IgD-negative memory B cell (primary cell): ENCODE results near the gene POU5F2. TPM values are rescaled to one million over a fixed set of nuclear protein-coding genes. Genes with fewer than 3 reads are reported as not detected.

Experiments used
- H3K27ac Mint-ChIP-seq, 3 donors: one replicate each; pipeline ENCODE4 v1.8.0; 2020 to 2022; ENCODE audit warnings: mild to moderate bottlenecking in 3 of 3, mixed read lengths in 3 of 3, moderate library complexity in 1 of 3
- H3K27me3 Mint-ChIP-seq: one replicate; pipeline ENCODE4 v1.8.0; 2021; ENCODE audit warnings: mixed read lengths
- H3K36me3 Mint-ChIP-seq: one replicate; pipeline ENCODE4 v1.8.0; 2020; ENCODE audit warnings: mild to moderate bottlenecking, mixed read lengths
- H3K4me1 Mint-ChIP-seq, 3 donors: one replicate each; pipeline ENCODE4 v1.8.0; 2020 to 2022; ENCODE audit warnings: mixed read lengths in 3 of 3, mild to moderate bottlenecking in 1 of 3
- H3K4me3 Mint-ChIP-seq, 4 donors: one replicate each; pipeline ENCODE4 v1.8.0; 2020 to 2022; ENCODE audit warnings: mild to moderate bottlenecking in 4 of 4, mixed read lengths in 4 of 4, moderate library complexity in 3 of 4
- H3K9me3 Mint-ChIP-seq, 3 donors: one replicate each; pipeline ENCODE4 v1.8.0; 2020 to 2021; ENCODE audit warnings: mixed read lengths in 3 of 3, mild to moderate bottlenecking in 1 of 3
- polyA plus RNA-seq: library from polyadenylated mRNA; unstranded; fragments of 300-500 nt; fragmentation: Illumina TruSeq; gene quantifications from one replicate; pipeline ENCODE4 v1.2.3, GENCODE V29; 2021

The POU5F2 gene
- 0.08 TPM for polyA plus RNA-seq

DNA sequence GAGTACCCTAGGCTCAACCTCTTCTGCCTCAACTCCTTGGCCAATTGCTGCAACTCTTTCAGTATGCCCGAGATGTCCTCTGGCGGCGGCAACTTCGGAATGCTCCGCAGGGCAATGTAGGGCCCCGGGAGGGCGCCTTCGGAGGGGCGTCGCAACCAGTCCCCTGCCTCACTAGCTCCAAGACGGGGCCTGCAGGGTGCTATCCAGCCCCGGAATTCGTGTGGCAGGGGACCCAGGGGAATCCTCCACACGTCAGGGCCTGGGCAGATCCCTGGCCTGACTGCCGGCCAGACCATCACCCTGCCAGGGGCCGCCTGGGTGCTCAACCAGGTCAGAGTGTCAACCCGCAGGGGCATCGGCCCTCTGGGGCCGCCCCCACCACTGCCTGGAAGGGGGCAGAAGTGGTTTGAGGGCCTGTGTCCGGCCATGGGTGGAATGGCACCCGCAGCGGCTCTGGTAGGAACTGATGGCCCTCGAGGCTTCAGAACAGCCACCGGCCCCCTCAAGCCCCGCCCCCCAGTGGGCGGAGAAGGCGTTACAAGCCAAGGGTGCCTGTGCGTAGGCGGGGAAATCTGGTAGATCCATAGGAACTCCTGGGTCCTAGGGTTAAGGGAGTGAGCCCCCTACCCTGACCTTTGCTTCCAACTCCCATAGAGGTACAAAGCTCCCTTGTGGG lies at the start of gene POU5F2:
POU5F2 (minus strand) TSS at position 465 of the 676 bp plus-strand sequence; CDS start at position 428, 37 bp downstream.
- Mint-ChIP-seq H3K4me3 (no peak within 1 kb of the TSS), H3K4me1 (no peaks in the 10 kb centered on the region), H3K27me3 (no peaks in the 10 kb centered on the region)

DNA sequence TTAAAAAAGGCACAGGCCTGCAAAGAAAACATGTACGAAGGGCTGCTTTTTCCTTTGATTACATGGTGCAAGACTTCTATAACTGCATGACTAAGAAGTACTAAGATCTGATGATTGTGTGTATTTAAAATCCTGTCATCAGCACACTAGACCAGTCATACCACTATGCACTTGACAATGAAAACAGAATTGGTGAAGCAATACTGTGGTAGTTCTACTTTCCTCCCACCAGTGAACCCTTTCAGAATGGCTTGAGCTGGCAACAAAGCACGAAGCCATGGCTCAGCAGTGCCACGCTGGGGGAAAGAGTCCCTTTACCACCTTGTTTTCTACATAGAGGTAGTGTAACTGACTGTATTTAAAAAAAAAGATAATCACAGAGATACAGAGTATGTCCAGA lies 49.0 kb upstream of the POU5F2 start:
- Mint-ChIP-seq H3K9me3 (no peaks in the 10 kb centered on the region), H3K4me1 (peaks cover 0 to 1% (median 0%) of the 10 kb centered on the region in 3 donors), H3K27ac (peak overlapping the region in 1 of 3 donors; percentile 11), H3K36me3 (peaks cover 2% of the 10 kb centered on the region), H3K4me3 (no peak overlapping the region), H3K27me3 (no peaks in the 10 kb centered on the region)

More for the DNA sequence above, at the start of gene POU5F2:
- Mint-ChIP-seq H3K27ac (no peak within 1 kb of the TSS), H3K9me3 (peaks cover 3 to 4% (median 3%) of the 10 kb centered on the region in 3 donors), H3K36me3 (peaks cover 24% of the 10 kb centered on the region)

DNA sequence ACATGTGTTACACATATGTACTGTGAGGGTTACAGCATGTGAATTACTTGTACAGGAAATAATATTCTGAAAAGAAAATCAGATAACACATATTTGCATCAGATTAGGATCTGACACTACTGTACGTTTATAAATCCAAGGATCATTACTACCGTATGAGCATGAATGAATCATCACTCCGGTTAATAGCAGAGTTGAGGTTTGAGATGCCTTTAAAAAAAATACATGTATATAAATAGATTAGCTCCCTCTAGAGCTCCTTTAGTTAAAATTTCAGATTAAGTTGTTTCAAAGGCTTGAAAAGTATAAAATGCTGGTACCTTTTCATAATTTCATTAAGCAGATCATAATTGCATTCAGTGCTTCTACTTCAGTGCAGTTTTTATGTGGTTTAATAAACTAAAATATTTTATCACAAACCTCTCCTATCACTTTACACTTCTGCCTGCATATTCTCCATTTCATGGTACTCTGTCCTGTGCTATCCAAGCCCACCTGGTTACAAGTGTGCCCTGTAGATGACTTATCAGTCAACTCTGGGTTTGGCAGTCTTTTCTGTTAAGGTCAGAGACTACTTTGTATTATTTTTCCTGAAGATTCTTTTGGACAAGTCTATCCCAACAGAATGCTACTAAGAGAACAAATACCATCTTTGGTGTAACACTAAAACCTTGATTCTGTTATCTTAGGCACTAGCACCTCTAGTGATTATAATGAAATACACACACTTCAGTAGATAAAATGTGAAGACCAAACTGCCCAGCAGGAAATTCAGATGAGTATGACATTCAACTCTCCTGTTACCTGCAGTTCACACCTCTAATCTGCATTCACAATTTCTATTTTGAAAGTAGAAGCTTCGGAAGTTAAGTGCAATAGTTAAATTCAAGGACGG lies 48.0 kb upstream of the POU5F2 start:
- H3K27ac Mint-ChIP-seq, result no peak overlapping the region
- no peaks in the 10 kb centered on the region for H3K27me3 Mint-ChIP-seq
- H3K9me3 Mint-ChIP-seq, result no peaks in the 10 kb centered on the region
- H3K4me3 Mint-ChIP-seq, result no peak overlapping the region
- H3K4me1 Mint-ChIP-seq, result no peaks in the 10 kb centered on the region
- peaks cover 1% of the 10 kb centered on the region for H3K36me3 Mint-ChIP-seq

- Mint-ChIP-seq H3K27me3 (no peaks in the 10 kb centered on the region), H3K4me3 (no peak overlapping the region), H3K9me3 (no peaks in the 10 kb centered on the region), H3K36me3 (peaks cover 4% of the 10 kb centered on the region), H3K4me1 (no peaks in the 10 kb centered on the region), H3K27ac (peak overlapping the region in 1 of 3 donors; percentile 10)
These were observed 46.2 kb upstream of the POU5F2 start for GRCh38 chr5:93787598-93787997.

- no peak overlapping the region for H3K27ac Mint-ChIP-seq
- H3K9me3 Mint-ChIP-seq, result no peaks in the 10 kb centered on the region
- no peaks in the 10 kb centered on the region for H3K27me3 Mint-ChIP-seq
- H3K4me1 Mint-ChIP-seq, result no peaks in the 10 kb centered on the region
- H3K36me3 Mint-ChIP-seq, result peaks cover 12% of the 10 kb centered on the region
- H3K4me3 Mint-ChIP-seq, result no peak overlapping the region
These were observed 44.1 kb upstream of the POU5F2 start for GRCh38 chr5:93785475-93785874.

DNA sequence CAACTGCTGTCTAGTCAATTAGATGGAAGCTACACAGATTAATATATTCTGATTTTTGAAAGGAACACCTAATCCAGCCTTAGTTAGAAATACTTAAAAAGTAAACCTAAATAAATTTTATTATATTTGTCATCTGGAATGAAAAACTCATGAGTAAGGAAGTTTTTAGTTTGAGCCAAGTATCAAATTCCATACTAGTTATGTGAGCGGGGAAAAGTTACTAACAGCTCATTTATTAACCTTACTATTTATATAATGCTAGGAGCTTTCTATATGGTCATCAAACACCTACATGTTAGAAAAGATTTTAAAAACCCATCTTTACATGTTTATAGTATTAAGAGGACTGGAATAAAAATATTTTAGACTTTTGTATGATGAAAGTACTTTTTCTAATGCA lies 41.6 kb upstream of the POU5F2 start:
- no peaks in the 10 kb centered on the region for H3K27me3 Mint-ChIP-seq
- H3K27ac Mint-ChIP-seq, result no peak overlapping the region
- H3K9me3 Mint-ChIP-seq, result no peaks in the 10 kb centered on the region
- no peak overlapping the region for H3K4me3 Mint-ChIP-seq
- peaks cover 13% of the 10 kb centered on the region for H3K36me3 Mint-ChIP-seq
- no peaks in the 10 kb centered on the region for H3K4me1 Mint-ChIP-seq

GRCh38 chr5:93777620-93778019 lies 36.2 kb upstream of the POU5F2 start:
- Mint-ChIP-seq H3K36me3 (peaks cover 36% of the 10 kb centered on the region), H3K27ac (no peak overlapping the region), H3K9me3 (peaks cover 0 to 3% (median 2%) of the 10 kb centered on the region in 3 donors), H3K4me3 (no peak overlapping the region), H3K4me1 (no peaks in the 10 kb centered on the region), H3K27me3 (no peaks in the 10 kb centered on the region)

- H3K27me3 Mint-ChIP-seq, result no peaks in the 10 kb centered on the region
- no peak overlapping the region for H3K4me3 Mint-ChIP-seq
- peaks cover 18% of the 10 kb centered on the region for H3K36me3 Mint-ChIP-seq
- peaks cover 0 to 5% (median 4%) of the 10 kb centered on the region in 3 donors for H3K4me1 Mint-ChIP-seq
- H3K9me3 Mint-ChIP-seq, result peaks cover 2 to 13% (median 5%) of the 10 kb centered on the region in 3 donors
- no peak overlapping the region for H3K27ac Mint-ChIP-seq
These were observed 15.0 kb upstream of the POU5F2 start for GRCh38 chr5:93756372-93756771.

DNA sequence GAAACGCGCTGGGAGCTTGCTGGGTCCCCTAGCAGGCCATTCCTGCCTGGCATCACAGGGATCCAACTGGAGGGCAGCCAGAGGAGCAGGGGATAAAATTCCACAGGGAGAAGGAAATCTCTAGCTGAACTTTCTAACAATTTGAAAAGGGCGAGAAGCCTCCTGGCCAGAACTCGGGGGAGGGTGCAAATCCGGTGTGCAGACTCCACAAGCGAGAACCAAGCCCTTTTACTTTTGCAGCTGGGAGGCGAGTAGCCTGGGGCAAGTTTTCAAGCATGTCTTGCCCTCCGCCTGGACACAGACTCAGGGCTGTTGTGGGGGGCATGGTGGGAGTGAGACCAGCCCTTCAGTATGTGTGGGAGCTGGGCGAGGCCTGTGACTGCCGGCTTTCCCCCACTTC lies 14.3 kb upstream of the POU5F2 start:
- Mint-ChIP-seq H3K4me3 (no peak overlapping the region), H3K27ac (no peak overlapping the region), H3K36me3 (peaks cover 18% of the 10 kb centered on the region), H3K9me3 (peaks cover 0 to 13% (median 5%) of the 10 kb centered on the region in 3 donors), H3K27me3 (no peaks in the 10 kb centered on the region), H3K4me1 (peaks cover 0 to 4% (median 3%) of the 10 kb centered on the region in 3 donors)

- Mint-ChIP-seq H3K27me3 (no peaks in the 10 kb centered on the region), H3K27ac (no peak overlapping the region), H3K36me3 (peaks cover 7% of the 10 kb centered on the region), H3K9me3 (no peaks in the 10 kb centered on the region), H3K4me1 (peaks cover 0 to 4% (median 0%) of the 10 kb centered on the region in 3 donors), H3K4me3 (no peak overlapping the region)
These were observed 7.5 kb upstream of the POU5F2 start for GRCh38 chr5:93748875-93749397.

GRCh38 chr5:93746406-93747056 lies 5.1 kb upstream of the POU5F2 start:
- Mint-ChIP-seq H3K27me3 (no peaks in the 10 kb centered on the region), H3K27ac (no peak overlapping the region), H3K9me3 (peaks cover 0 to 3% (median 0%) of the 10 kb centered on the region in 3 donors), H3K4me1 (no peaks in the 10 kb centered on the region), H3K4me3 (no peak overlapping the region), H3K36me3 (peaks cover 11% of the 10 kb centered on the region)

DNA sequence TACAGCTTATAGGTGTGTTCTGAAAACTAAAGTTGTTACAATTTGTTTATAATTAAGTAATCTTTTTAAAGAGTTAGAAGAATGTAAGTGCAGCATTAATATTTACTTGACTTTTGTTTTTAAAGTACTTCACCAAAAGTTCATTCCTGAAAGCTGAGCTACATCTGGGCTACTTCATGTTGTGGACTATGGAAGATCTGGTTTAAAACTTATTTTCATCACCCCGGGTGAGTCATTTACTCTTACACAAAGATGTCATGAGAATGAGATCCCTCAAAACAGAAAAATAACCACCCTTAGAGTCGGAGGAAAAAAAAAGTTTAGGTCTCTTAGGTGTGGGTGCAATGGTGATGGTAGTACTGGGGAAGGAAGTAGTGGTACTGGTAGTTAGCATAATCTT lies 5.1 kb downstream of the POU5F2 start:
- H3K27me3 Mint-ChIP-seq, result no peaks in the 10 kb centered on the region
- H3K4me1 Mint-ChIP-seq, result no peaks in the 10 kb centered on the region
- no peak overlapping the region for H3K4me3 Mint-ChIP-seq

DNA sequence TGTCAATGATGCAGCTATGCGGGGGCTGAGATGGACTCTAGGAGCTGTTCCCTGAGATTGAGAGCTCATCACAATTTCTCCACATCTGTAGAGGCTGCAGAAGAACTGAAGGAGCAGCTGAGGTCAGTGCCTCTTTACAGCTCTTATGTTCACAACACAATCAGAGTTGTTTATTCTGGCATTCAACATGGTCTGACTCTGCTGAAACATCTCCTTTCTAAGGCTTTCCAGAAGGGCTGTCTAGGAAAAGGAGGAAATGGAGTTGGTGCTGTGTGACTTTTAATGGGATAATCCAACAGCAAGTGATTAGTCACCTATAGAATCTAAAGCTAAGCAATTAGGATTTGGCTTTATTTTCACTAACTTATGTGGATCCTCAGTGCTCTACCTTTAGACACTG lies 6.0 kb downstream of the POU5F2 start:
- no peaks in the 10 kb centered on the region for H3K4me1 Mint-ChIP-seq
- peaks cover 0 to 4% (median 3%) of the 10 kb centered on the region in 3 donors for H3K9me3 Mint-ChIP-seq
- no peak overlapping the region for H3K4me3 Mint-ChIP-seq
- H3K27ac Mint-ChIP-seq, result no peak overlapping the region
- H3K27me3 Mint-ChIP-seq, result no peaks in the 10 kb centered on the region
- peaks cover 24% of the 10 kb centered on the region for H3K36me3 Mint-ChIP-seq

More for the DNA sequence above, 5.1 kb downstream of the POU5F2 start:
- Mint-ChIP-seq H3K27ac (no peak overlapping the region), H3K9me3 (peaks cover 0 to 4% (median 3%) of the 10 kb centered on the region in 3 donors), H3K36me3 (peaks cover 25% of the 10 kb centered on the region)

GRCh38 chr5:93731987-93732386 lies 9.4 kb downstream of the POU5F2 start:
- Mint-ChIP-seq H3K27me3 (no peaks in the 10 kb centered on the region), H3K9me3 (peaks cover 0 to 1% (median 0%) of the 10 kb centered on the region in 3 donors), H3K4me3 (no peak overlapping the region), H3K27ac (no peak overlapping the region), H3K4me1 (peaks cover 0 to 1% (median 0%) of the 10 kb centered on the region in 3 donors), H3K36me3 (peaks cover 8% of the 10 kb centered on the region)

DNA sequence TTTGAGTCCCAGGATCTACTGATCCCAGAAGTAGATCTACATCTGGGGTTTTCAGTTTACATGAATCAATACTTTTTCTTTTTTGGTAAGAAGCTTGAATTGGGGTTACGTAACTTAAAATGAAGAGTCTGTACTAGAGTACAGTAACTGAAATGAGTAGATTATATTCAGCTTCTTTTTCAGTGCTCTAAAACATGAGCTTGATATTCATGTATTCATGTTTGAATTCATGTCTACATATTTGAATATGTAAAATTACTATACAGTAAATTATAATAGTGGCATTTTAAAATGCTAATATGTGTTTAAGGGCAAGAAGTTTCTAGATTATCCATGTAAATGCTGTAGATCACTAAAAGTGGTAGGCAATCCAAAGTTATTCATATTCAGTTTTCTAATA lies 14.8 kb downstream of the POU5F2 start:
- Mint-ChIP-seq H3K27ac (no peak overlapping the region), H3K4me3 (peak overlapping the region in 1 of 4 donors; percentile 19), H3K27me3 (no peaks in the 10 kb centered on the region), H3K4me1 (peaks cover 0 to 1% (median 0%) of the 10 kb centered on the region in 3 donors), H3K9me3 (peaks cover 0 to 1% (median 0%) of the 10 kb centered on the region in 3 donors), H3K36me3 (peaks cover 4% of the 10 kb centered on the region)
